ENCODE data around the gene PYCR2.

DNA sequence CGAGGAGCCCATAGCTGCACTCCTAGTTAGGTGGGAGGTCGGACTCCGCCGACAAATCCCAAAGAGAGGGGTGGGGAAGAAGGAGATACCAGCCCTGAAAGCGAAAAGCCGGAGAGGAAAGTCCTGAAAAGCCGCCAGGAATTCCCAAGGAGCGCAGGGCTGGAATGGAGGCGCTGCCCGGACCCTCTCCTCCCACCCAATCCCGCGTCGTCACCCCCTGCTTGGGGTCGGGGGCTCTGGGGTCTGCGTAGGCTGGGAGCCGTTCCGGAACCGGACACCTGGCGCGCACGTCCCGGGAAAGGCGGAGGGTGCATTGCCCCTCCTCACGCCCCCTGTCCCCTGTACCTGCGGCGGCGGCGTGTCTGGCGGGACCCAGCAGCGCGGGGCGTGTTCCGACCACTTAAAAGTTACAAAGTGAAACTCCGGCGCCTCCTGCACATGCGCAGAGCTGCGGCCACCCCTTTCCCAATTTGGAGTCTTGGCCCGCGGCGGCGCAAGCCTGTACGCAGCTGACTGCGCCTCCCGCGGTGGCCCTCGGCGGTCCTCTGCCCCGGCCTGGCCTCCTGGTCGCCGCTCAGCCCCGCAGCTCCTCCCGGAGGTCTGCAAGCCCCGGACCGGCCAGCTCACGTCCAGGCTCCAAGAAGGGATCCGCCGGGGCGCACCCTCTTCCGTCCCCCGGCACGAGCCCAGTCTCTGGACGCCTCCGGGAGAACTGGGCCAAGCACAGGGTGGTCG lies 41.9 kb downstream of the PYCR2 start, which contains the start of gene TMEM63A:
- TF ChIP-seq EP300 (IDR thresholded peaks at IDR 0.05) (no peak), POLR2A (IDR thresholded peaks at IDR 0.05) (peak; percentile 66 to 84), CTCF (IDR thresholded peaks at IDR 0.05) (peak in 1 of 4 experiments; percentile 49), POLR2AphosphoS5 (IDR thresholded peaks at IDR 0.05) (peak; percentile 83 to 94 (median 90))
